GM12874 (cell line): ENCODE data around the gene CD4.

ENCODE experiments used
- CTCF ChIP-seq: IDR thresholded peaks from 2 replicates; pipeline ENCODE4 v1.5.1; 2011; ENCODE audit warnings: low read depth, mild to moderate bottlenecking, control low read depth, low read length, moderate library complexity; ENCODE audit not compliant: insufficient read depth

CD4 gene

DNA sequence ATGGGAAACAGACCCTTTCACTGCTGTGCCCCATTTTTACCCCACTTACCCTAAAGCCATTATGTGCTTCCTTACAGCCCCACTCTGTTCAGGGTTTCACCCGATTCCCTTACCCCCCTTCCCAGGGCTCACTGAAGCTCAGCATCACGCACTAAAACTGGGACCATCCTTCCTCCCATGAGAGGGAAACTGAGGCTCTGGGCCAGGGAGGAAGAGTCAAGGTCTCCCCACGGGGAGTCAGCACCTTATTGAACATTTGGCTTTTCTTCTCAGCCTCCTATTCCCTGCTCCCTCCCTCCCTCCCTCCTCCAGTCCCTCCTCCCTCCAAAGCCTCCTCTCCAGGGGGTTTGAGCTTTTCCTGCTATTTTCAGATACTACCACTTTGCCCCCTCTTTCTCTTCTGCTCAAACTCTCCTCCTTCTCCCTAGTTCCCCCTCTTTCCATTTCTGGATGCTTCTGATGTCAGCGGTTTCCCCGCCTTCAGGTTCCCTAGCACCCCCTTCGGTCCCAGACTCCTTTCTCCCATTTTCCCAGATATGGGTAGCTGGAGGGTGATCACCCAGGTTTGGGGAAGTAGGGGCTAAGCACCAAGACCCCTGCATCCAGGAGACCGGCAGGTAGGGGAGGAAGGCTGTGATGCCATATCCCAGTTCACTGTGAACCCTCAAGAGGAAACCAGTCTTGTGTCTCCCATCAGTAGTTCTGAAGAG is 33.3 kb downstream of the CD4 start:
- no peak for TF ChIP-seq CTCF

- no peak for TF ChIP-seq CTCF
Observed at GRCh38 chr12:6823182-6824084, 34.1 kb downstream of the CD4 start.

GRCh38 chr12:6824085-6824775 is 34.9 kb downstream of the CD4 start:
- TF ChIP-seq CTCF: no peak

- TF ChIP-seq CTCF: no peak
Observed at GRCh38 chr12:6824901-6825381, 35.6 kb downstream of the CD4 start.

DNA sequence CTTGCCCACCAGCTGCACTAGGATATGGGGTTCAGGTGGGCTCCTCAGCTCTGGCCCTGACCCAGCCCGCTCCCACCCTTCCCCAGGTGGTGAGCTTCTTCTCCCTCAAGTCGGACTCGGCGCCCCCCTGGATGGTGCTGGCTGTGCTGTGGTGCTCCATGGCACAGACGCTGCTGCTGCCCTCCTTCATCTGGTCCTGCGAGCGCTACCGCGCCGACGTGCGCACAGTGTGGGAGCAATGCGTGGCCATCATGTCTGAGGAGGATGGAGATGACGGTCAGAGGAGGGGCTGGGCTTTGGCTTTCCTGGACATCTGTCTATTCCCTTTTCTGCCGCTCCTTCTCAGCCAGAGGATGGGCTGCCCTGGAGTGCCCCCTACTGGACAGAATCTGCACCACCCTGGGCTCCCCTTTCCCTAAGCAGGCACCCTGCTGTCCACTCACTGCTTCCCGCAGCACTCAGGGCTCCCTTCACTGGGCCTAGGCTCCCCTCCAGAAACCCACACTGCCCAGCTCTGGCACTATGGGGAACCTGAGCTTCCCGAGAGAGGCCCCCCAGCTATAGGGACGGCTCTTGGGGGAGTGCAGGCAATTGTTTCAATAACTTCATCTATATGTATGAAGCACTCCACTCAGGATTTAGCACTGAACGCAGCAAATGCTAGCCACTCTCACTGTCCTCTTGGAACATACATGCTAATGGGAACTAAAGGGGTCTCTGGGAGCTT is 36.2 kb downstream of the CD4 start:
- peak; percentile 95 for TF ChIP-seq CTCF

DNA sequence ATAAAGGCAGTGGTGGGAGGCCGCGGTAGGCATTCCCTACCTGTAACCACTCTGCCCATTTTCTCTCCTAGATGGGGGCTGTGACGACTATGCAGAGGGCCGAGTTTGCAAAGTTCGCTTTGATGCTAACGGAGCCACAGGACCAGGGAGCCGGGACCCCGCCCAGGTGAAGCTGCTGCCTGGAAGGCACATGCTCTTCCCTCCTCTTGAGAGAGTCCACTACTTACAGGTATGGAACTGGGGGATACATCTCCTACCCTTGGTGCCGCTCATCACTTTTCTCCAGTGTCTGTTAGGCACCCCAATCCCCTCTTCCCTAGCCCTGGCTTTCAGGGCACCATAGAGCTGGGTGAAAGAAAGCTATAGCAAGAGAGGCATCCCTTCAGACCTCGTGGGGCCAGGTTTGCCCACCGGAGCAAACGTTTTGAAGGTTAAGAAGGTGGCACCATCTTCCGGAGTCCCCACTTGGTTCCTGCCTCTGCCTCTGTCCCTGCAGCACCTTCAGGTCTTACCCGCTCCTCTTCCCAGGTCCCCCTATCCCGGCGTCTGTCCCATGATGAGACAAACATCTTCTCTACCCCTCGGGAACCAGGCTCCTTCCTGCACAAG is 36.9 kb downstream of the CD4 start:
- TF ChIP-seq CTCF: no peak
